Fibroblast of skin of back (primary cell): ENCODE data around the gene IL4I1. TPM values are rescaled to one million over a fixed set of nuclear protein-coding genes. Genes with fewer than 3 reads are reported as not detected.
"Not testable (repeated sequence)": the region's sequence is repeated elsewhere in the genome, so short reads cannot be mapped to it uniquely, and the experiment has no call there.

Experiments used
- DNase-seq: peaks from one replicate; pipeline ENCODE4 v3.0.0-alpha.2; 2013
- polyA plus RNA-seq, 2 experiments: library from polyadenylated mRNA; unstranded; fragments of 120-200 nt; gene quantifications; one replicate each; pipeline ENCODE4 v1.2.1, GENCODE V29; 2013; ENCODE audit not compliant: insufficient read length in 2 of 2

Gene IL4I1, protein sequence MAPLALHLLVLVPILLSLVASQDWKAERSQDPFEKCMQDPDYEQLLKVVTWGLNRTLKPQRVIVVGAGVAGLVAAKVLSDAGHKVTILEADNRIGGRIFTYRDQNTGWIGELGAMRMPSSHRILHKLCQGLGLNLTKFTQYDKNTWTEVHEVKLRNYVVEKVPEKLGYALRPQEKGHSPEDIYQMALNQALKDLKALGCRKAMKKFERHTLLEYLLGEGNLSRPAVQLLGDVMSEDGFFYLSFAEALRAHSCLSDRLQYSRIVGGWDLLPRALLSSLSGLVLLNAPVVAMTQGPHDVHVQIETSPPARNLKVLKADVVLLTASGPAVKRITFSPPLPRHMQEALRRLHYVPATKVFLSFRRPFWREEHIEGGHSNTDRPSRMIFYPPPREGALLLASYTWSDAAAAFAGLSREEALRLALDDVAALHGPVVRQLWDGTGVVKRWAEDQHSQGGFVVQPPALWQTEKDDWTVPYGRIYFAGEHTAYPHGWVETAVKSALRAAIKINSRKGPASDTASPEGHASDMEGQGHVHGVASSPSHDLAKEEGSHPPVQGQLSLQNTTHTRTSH
- polyA plus RNA-seq (2013, experiment 1 of 2; ENCODE audit: insufficient read length): 0.06 TPM
- polyA plus RNA-seq (2013, experiment 2 of 2; ENCODE audit: insufficient read length): not detected

DNA sequence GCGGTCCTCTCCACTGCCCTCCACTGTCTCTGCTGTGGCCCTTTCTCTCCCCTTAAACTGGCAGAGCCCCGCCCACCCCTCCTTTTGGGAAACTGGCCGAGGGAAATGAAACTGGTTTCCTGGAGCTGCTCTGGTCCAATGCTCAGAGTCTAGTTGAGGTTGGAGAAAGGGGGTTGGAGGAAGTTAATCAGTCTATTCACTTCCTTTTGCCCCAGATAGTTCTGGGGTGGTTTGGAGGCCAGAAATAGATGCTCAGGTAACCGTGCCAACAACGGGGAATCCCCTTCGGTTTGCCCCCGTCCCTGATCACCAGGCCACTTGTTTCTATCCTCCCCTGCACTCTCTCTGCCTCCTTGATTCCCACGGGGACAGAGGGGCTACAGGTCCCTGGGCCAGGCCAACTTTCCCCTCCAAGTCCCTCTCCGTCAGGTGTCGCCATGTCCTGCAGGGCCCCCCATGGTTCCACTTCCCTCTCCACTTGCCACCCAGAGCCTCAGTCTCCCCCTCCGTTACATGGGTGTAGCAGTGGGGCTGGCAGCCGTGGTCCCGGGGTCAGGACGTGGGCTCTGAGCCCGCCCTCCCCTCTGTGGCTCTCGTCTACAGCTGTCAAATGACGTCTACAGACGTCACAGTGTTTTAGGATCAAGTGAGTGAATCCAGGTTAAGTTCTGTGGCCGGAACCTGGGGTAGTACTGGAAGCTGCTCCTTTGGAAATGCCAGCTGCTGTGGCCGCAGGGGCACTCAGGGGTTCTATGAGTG is at the start of gene IL4I1:
IL4I1 (minus strand) TSS at position 25 of the 759 bp plus-strand sequence. CDS start 727 bp downstream, outside the sequence.
- DNase-seq: no peak

DNA sequence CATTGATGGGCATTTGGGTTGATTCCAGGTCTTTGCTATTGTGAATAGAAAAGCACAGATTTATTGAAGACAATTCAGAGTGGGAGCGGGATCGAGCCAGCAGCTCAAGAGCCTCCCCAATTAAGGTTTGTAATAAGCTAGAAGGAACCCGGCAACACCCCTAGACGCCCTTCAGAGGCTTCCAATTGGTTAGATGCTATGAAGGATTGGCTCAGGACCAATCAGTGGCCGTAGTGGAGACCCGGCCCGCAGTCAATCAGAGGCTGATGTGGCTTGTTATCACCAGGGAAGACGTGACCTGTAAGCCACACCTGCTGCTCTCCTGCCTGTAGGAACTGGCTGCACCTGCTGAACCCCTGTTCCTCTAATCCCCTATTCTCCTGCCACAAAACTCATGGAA is 49.7 kb upstream of the IL4I1 start:
- no peak for DNase-seq

DNA sequence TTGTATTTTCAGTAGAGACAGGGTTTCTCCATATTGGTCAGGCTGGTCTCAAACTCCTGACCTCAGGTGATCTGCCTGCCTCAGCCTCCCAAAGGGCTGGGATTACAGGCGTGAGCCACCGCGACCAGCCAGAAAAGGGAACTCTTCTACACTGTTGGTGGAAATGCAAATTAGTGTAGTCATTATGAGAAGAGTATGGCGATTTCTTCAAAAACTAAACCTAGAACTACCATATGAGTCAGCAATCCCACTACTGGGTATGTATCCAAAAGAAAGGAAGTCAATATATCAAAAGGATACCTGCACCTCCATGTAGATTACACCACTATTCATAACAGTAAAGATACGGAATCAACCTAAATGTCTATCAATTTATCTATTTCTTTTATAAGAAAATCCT is 47.9 kb upstream of the IL4I1 start:
- DNase-seq: not testable (repeated sequence)

DNA sequence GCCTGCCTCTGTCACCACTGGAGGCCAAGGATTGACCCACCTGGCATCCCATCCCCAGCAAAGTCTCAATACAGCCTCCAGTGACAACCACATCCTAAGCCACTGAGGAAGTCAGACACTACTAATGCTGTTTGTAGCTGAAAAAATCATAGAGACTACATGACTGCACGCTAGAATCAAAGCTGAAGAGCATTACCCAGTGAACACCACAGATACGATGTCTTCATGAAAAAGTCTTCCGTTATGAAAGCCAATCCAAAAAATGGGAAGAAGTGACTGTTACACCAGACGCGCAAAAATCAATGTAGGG is 43.8 kb upstream of the IL4I1 start:
- no peak for DNase-seq

DNA sequence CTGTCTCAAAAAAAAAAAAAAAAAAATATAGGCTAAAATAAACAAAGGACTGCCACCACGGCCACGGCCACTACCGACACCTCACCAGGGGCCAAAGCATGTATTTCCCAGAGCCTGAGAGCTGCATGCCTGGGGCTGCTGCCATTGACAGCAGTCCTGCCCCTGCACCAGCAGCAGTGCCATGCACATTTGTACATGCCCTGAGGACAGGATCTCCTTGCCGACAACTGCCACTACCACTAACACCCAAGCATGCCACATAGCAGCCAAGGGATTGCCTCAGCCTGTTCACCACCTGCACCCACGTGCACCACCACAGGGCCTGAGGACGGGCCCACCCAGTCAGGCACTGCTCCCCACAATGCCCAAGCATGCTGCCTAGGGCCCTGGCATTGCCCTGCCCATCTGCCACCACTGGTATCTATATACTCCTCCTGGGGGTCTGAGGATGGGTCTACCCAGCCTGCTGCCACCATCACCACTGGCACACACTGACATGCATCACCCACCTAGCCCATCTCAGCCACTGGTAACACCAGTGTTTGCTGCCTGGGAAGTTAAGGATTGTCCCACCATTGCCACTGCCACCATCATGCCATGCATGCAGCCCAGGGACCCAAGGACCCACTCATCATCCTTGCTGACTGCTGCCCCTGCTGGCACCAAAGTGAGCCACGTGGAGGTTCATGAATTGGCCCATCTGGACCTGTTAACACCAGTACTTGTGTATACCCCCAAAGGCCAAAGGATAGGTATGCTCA is 43.2 kb upstream of the IL4I1 start:
- no peak for DNase-seq

DNA sequence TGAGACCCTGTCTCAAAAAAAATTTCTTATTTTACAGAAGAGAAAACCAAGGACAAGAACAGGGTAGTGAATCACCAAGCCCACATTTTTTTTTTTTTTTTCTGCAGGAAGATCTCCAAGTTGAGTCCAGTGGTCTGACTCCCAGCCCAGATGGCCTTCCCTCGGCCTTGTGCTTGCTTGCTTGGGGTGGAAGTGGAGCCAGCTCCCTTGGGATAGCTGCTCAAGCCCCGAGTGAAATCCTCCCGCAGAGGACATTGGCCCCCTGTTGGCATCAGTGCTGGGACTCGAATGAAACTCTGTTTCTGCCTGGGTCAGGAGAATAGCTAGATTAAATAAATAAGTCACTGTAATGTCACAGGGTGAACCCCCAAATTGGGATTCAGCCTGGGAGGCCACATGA is 42.0 kb upstream of the IL4I1 start:
- no peak for DNase-seq

DNA sequence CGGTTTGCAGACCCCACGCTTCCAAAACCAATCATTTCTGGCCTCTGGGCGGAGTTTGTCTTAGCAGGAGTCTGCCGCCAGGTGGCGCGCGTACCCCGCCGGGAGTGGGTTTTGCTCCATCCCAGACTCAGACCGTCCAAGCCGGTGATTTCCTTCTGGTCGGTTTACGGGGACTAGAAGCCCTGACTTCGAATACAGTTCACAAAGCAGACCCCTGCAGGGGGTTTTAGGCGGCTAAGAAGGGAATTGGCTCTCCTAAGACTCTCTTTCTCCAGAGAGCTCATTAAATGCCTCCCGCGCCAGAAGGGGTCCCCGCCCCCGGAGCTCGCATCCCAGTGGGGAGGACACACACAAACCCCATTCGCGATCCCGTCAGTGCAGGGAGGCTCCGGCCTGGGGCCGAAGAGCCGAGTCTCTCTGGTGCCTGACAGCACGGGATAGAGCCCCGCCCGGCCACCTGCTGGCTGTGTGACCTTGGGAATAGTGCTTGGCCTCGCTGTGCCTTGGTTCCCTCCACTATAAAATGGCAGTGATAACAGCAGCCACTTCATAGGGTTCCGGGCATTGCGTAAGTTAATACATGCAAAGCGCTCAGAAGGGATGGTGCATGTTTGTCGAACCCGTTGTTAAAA is 41.2 kb upstream of the IL4I1 start:
- DNase-seq: peak; percentile 63

DNA sequence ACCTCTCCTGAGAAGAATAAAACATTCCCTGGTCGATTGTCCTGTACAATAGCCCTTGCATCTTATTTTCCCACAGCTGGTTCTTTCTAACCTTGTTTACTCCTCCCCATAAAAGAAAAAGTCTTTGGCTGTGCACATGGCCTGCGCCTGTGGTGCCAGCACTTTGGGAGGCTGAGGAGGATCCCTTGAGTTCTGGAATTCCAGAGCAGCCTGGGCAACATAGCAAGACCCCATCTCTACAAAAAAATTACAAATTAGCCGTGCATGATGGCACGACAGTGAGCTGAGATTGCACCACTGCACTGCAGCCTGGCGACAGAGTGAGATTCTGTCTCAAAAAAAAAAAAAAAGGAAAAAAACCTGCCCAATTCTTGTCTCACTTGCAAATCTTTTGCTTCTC is 39.9 kb upstream of the IL4I1 start:
- no peak for DNase-seq

DNA sequence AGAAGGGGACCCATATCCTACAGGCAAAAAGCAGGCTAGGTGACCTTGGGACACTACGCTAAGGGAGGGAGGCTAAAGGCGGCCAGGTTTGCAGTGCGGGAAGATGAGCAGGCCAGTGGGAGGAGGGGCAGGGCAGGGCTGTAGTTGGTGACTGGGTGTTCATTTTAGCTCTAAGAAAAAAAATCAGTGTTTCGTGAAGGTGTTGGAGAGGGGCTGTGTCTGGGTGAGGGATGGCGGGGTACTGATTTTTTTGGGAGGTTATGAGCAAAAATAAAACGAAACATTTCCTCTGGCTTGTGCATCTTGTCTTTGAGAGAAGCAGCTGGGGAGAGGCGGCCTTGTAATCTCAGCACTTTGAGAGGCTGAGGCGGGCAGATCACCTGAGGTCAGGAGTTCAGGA is 37.0 kb upstream of the IL4I1 start:
- no peak for DNase-seq

DNA sequence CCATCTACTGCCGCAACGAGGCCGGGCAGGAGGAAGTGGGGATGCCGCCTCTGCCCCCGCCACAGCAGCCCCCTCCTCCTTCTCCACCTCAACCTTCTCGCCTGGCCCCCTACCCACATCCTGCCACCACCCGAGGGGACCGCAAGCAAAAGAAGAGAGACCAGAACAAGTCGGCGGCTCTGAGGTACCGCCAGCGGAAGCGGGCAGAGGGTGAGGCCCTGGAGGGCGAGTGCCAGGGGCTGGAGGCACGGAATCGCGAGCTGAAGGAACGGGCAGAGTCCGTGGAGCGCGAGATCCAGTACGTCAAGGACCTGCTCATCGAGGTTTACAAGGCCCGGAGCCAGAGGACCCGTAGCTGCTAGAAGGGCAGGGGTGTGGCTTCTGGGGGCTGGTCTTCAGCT is 36.0 kb upstream of the IL4I1 start:
- no peak for DNase-seq

DNA sequence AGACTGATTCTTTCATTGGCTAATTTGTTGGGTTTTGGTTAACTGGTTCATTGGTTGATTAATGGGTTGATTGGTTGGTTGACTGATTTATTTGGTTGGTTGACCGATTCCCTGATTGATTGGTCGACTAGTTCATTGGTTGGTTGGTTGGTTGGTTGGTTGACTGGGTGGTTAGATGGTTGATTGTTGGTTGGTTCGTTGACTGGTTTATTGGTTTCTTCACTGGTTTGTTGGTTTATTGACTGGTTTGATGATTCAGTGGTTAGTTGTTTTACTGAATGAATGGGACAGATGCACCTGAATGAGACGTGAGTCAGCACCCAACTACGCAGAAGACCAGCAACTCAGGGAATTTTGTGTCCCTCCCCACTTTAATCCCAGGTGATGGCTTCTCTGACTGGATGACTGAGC is 35.4 kb upstream of the IL4I1 start:
- no peak for DNase-seq

DNA sequence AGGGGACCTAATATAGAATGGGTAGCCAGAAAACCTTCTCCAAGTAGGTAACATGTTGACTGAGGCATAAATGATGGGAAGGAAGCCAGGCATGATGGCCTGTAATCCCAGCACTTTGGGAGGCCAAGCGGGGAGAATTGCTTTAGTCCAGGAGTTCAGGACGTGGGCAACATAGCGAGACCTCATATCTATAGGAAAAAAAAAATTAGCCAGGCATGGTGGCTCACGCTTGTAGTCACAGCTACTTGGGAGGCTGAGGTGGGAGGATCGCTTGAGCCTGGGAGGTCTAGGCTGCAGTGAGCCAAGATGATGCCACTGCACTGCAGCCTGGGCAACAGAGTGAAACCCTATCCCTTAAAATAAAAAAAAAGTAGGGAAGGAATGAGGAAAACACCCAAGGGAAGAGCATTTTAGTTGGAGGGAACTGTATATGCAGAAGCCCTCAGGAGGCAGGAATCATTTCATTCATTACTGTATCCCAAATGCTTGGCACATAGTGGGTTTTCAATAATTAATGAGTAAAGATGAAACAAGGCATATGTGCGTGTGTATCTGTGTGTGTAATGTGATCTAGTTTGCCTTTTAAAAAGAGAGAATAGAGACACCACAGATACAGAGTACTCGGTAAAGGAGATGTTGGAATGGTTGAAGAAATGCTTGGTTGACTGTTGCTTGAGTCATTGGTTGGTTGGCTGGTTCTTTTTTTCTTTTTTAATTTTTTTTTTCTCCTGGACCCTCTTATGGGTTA is 34.8 kb upstream of the IL4I1 start:
- DNase-seq: no peak

DNA sequence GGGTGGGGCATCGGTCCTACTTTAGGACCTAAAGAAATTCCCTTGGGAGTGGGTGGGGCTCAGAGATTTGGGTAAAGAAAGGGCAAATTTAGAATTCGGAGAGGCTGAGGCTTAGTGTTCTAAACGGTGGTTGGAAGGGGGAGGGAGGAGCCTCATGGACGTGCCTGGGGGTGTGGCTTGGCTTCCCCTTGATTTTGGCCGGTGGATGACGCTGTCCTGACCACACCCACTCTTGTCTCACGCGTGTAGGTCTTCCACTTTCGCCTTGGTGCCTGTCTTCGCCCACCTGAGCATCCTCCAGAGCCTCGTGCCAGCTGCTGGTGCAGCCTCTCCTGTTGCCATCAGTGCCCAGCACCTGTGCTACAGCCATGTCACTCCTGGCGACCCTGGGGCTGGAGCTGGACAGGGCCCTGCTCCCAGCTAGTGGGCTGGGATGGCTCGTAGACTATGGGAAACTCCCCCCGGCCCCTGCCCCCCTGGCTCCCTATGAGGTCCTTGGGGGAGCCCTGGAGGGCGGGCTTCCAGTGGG is 33.9 kb upstream of the IL4I1 start:
- DNase-seq: no peak

DNA sequence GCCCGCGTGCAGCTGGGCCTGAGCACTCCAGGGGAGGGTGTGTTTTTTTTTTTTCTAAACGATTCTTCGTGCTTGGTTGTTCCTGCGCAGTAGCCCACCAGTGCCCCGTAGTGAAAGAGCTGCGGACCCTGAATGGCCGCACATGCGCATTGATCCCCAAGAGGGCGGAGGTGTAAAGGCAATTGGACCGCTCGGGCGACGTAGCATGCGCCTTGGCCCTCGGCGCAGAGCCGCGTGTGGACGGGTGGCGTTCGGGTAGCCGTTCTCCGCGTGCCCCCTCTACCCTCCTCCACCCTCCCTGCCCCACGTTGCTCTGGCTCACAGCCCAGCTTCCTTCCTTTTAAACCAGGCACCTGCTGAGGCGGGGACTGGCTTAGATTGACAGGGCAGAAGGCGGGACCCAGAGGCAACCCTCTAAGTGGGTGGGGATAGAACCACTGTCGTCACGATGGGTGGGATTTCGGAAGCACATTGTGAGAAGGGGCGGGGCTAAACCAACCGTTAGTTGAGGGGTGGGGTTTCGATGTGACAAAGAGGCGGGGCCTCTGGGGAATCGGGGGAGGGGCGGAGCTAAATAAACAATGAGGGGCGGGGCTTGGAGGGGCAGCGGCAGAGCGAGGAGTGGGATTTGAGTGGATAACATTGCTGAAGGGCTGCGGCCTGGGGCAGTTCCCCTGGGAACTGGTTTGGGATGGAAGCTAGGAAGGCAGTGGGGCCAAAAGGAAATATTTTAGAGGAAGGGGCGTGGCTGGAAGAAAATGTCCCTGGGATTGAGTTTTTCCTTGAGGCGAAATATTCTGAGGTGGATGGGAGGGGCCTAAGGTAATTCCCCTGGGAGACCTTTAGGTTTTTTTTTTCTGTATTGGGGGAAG is 33.2 kb upstream of the IL4I1 start:
- peak; percentile 93 for DNase-seq

DNA sequence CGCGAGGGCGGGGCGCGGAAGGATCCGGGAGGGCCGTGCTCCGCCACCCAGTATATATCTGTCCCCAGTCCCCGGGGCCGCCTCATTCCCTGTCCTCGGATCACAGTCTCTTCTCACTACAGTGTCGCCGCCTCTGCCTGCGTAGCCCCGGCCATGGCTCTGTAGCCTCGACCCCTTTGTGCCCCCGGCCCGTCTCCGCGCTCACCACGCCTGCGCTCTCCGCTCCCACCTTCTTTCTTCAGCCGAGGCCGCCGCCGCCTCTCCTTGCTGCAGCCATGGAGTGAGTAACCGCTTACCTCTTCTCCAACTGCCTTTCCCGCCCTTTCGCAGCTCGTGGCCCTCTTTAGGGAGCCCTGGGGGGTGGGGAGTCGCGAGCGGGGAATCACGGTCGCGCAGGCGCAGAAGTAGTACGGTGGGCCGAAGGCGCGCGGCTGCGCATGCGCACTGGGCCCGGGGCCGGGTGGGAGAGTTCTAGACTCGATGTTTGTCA is 32.5 kb upstream of the IL4I1 start, which contains the start of the genes ATF5 and NUP62:
ATF5 (plus strand) TSS at position 85 of the 490 bp plus-strand sequence. CDS start 1,646 bp downstream, outside the sequence.
NUP62 (minus strand) TSS at position 384 of the 490 bp plus-strand sequence. CDS start 19,697 bp downstream, outside the sequence.
- DNase-seq: peak; percentile 85

DNA sequence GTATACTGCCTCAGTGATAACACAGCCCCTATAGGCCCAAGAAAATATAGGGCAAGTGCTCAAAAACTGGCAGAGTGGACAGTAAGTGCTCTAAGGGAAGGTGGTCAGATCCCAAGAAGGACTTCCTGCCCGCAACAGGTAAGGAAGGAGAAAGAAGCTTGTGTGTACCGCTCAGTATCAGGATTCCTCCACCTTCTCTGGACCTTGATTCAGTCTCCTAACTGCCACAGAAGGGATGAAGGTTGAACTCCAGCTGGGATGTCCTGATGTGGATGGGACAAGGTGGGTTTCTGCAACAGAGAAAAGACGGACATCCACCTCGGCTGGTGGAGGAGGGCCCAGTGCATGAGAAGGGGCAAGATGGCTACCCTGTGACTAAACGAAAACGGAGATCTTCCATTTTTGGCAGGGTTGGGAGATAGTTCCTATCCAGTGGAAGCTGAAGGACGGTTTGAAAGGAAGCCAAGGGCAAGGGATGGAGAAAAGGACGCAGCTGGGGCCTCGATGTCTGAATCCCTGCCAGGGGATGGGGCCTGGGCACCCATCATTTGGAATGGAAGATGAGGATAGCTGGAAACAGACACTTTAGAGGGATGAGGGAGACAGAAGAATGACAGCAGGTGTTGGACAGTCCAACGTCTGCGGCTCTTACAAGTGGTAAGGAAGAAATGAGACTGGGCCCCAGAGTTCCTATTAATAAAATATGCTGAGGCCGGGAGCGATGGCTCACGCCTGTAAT is 31.0 kb upstream of the IL4I1 start:
- DNase-seq: no peak

DNA sequence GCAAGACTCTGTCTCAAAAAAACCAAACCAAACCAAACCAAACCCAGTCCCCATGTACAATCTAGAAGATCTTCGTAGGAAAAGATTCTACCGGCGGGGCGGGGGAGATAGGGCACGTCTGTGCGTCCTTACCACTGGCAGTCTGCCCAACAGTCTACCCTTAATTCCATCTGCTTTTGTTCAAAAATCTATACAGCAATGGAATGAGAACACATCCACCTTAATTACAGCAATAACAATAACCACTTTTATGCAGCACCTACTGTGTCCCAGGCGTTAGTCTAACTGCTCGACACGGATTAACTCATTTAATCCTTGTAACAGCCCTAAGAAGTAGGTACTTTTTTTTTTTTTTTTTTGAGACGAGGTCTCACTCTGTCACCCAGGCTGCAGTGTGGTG is 29.8 kb upstream of the IL4I1 start:
- no peak for DNase-seq

DNA sequence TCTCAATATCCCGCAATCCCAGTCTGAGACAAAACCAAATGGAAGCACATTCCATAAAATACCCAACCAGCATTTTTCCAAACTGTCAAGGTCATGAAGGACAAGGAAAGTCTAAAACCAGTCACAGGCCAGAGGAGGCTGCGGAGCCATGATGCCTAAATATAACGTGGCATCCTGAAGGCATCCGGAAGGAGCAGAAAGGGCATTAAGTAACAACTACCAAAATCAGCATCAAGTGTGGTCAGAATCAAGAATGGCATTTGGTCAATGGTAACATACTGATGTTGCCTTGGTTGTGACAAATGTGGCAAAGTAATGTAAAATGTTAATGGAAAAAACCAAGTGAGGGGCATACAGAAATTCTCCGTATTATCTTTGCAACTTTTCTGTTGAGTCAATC is 28.8 kb upstream of the IL4I1 start:
- DNase-seq: no peak

DNA sequence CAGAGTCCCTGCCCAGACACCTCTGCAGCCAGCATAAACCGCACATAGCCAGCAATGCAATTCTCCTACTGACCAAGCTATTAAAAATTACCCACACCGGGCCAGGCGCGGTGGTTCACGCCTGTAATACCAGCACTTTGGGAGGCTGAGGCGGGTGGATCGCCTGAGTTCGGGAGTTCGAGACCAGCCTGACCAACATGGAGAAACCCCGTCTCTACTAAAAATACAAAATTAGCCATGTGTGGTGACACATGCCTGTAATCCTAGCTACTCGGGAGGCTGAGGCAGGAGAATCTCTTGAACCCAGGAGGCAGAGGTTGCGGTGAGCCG is 28.2 kb upstream of the IL4I1 start:
- not testable (repeated sequence) for DNase-seq
